Neuronal stem cell (in vitro differentiated cells): ENCODE data around the gene PLCXD3.

Experiments used
- DNase-seq: peaks from one replicate; pipeline ENCODE4 v3.0.0-alpha.2; 2013; ENCODE audit warnings: low spot score
- H2AFZ ChIP-seq: one replicate; pipeline ENCODE4 v1.6.1; 2013; ENCODE audit warnings: mild to moderate bottlenecking, low read length, inconsistent platforms
- H2AK5ac ChIP-seq: 2 replicates; pipeline ENCODE4 v1.6.1; 2013; ENCODE audit warnings: low read depth, mild to moderate bottlenecking, inconsistent platforms, low read length, moderate library complexity, mixed read lengths
- H2BK120ac ChIP-seq: 2 replicates; pipeline ENCODE4 v1.6.1; 2013; ENCODE audit warnings: low read depth, mild to moderate bottlenecking, inconsistent platforms, low read length, moderate library complexity, mixed read lengths
- H2BK12ac ChIP-seq: one replicate; pipeline ENCODE4 v1.6.1; 2013; ENCODE audit warnings: low read length, inconsistent platforms
- H2BK15ac ChIP-seq: 2 replicates; pipeline ENCODE4 v1.6.1; 2013; ENCODE audit warnings: mild to moderate bottlenecking, low read length, inconsistent platforms, mixed read lengths
- H2BK5ac ChIP-seq: one replicate; pipeline ENCODE4 v1.6.1; 2013; ENCODE audit warnings: inconsistent platforms, mild to moderate bottlenecking, low read length, moderate library complexity
- H3K14ac ChIP-seq: one replicate; pipeline ENCODE4 v1.6.1; 2013; ENCODE audit warnings: low read length, inconsistent platforms
- H3K18ac ChIP-seq: 2 replicates; pipeline ENCODE4 v1.6.1; 2013; ENCODE audit warnings: low read length, inconsistent platforms
- H3K23ac ChIP-seq: 2 replicates; pipeline ENCODE4 v1.6.1; 2013; ENCODE audit warnings: low read depth, mild to moderate bottlenecking, mixed read lengths, low read length, inconsistent platforms; ENCODE audit not compliant: poor library complexity
- H3K27ac ChIP-seq: replicated peaks from 3 replicates; pipeline ENCODE4 v1.5.1; 2013; ENCODE audit warnings: low read length, inconsistent platforms
- H3K27me3 ChIP-seq, 3 experiments: 2 replicates each; pipeline ENCODE4 v1.6.1; 2013; ENCODE audit warnings: low read length in 3 of 3, mild to moderate bottlenecking in 2 of 3, inconsistent platforms in 1 of 3, low read depth in 1 of 3, mixed read lengths in 1 of 3, moderate library complexity in 1 of 3; ENCODE audit not compliant: control insufficient read depth in 3 of 3, insufficient read depth in 3 of 3
- H3K36me3 ChIP-seq, 2 donors: replicated peaks in 1 of 2; 2 replicates each; pipeline ENCODE4 v1.6.1; 2013; ENCODE audit warnings: low read length in 2 of 2; ENCODE audit not compliant: control insufficient read depth in 2 of 2, insufficient read depth in 2 of 2
- H3K4ac ChIP-seq: 2 replicates; pipeline ENCODE4 v1.6.1; 2013; ENCODE audit warnings: inconsistent platforms, mild to moderate bottlenecking, low read length, moderate library complexity
- H3K4me1 ChIP-seq, 2 donors: 1 replicate in 1 of 2; 2 replicates in 1 of 2; pipeline ENCODE4 v1.6.1; 2013; ENCODE audit warnings: low read length in 2 of 2, low read depth in 1 of 2; ENCODE audit not compliant: control insufficient read depth in 2 of 2, insufficient read depth in 1 of 2
- H3K4me2 ChIP-seq: one replicate; pipeline ENCODE4 v1.6.1; 2013; ENCODE audit warnings: mild to moderate bottlenecking, low read length, inconsistent platforms; ENCODE audit not compliant: insufficient read depth, poor library complexity, severe bottlenecking
- H3K4me3 ChIP-seq, 2 donors: 2 replicates each; pipeline ENCODE4 v1.5.1; 2013; ENCODE audit warnings: low read length in 2 of 2, mild to moderate bottlenecking in 2 of 2, inconsistent platforms in 1 of 2, moderate library complexity in 1 of 2
- H3K79me1 ChIP-seq: one replicate; pipeline ENCODE4 v1.6.1; 2013; ENCODE audit warnings: low read depth, mild to moderate bottlenecking, inconsistent platforms, low read length, moderate library complexity
- H3K9ac ChIP-seq: one replicate; pipeline ENCODE4 v1.6.1; 2013; ENCODE audit warnings: mild to moderate bottlenecking, low read depth, low read length, inconsistent platforms; ENCODE audit not compliant: poor library complexity
- H3K9me3 ChIP-seq, 2 donors: replicated peaks in 1 of 2; 2 replicates each; pipeline versions ENCODE3 to v1.6.1; 2013; ENCODE audit warnings: low read length in 2 of 2, mild to moderate bottlenecking in 2 of 2, inconsistent platforms in 1 of 2, low read depth in 1 of 2, mixed read lengths in 1 of 2, moderate library complexity in 1 of 2; ENCODE audit not compliant: control insufficient read depth in 2 of 2, insufficient read depth in 1 of 2
- H4K8ac ChIP-seq: one replicate; pipeline ENCODE4 v1.6.1; 2013; ENCODE audit warnings: low read depth, mild to moderate bottlenecking, inconsistent platforms, low read length, moderate library complexity
- H4K91ac ChIP-seq: one replicate; pipeline ENCODE4 v1.6.1; 2013; ENCODE audit warnings: low read length, low read depth, mild to moderate bottlenecking, inconsistent platforms; ENCODE audit not compliant: poor library complexity
- WGBS, 2 donors: extraction: QIAGEN DNeasy Blood & Tissue Kit; methylation state at CpG; one replicate each; pipeline ENCODE4 v1.1.7; 2013; ENCODE audit warnings: missing lambda C conversion rate in 2 of 2, mixed read lengths in 1 of 2; ENCODE audit not compliant: insufficient read length in 2 of 2, insufficient replicate concordance in 1 of 2; ENCODE audit errors: extremely low coverage in 2 of 2; 5-methylcytosine and 5-hydroxymethylcytosine counted together

Gene PLCXD3

GRCh38 chr5:41435276-41435675, 75.1 kb downstream of the PLCXD3 start:
- Histone ChIP-seq H3K14ac (no peak overlapping the region), H2BK120ac (no peak overlapping the region), H2BK12ac (no peak overlapping the region), H2BK15ac (no peak overlapping the region), H3K9me3 (no peaks in the 10 kb centered on the region), H3K27ac (no peak overlapping the region), H3K4me2 (no peak overlapping the region), H2AK5ac (no peak overlapping the region), H3K4me1 (no peaks in the 10 kb centered on the region), H2AFZ (no peak overlapping the region), H3K23ac (no peak overlapping the region), H2BK5ac (no peak overlapping the region), H3K4me3 (no peak overlapping the region), H4K91ac (no peak overlapping the region), H4K8ac (no peak overlapping the region), H3K9ac (no peak overlapping the region), H3K36me3 (no peaks in the 10 kb centered on the region), H3K18ac (no peak overlapping the region), H3K27me3 (no peaks in the 10 kb centered on the region), H3K79me1 (no peaks in the 10 kb centered on the region), H3K4ac (no peak overlapping the region)
- DNase-seq = no peak
- no CpG with 5 or more reads among the region's 1 CpG for WGBS, 2 donors

GRCh38 chr5:41433552-41434181, 76.7 kb downstream of the PLCXD3 start:
- no peak overlapping the region for H2BK12ac ChIP-seq
- no peak overlapping the region for H3K9ac ChIP-seq
- no peaks in the 10 kb centered on the region for H3K4me1 ChIP-seq
- H4K8ac ChIP-seq = no peak overlapping the region
- H2BK15ac ChIP-seq = no peak overlapping the region
- H2BK120ac ChIP-seq = no peak overlapping the region
- no peak overlapping the region for H4K91ac ChIP-seq
- no peak overlapping the region for H3K23ac ChIP-seq
- no peaks in the 10 kb centered on the region for H3K36me3 ChIP-seq
- H2BK5ac ChIP-seq = no peak overlapping the region
- no peak overlapping the region for H3K4me3 ChIP-seq
- no CpG with 5 or more reads among the region's 4 CpGs for WGBS, 2 donors
- no peak overlapping the region for H2AK5ac ChIP-seq
- no peak overlapping the region for H3K4ac ChIP-seq
- no peak overlapping the region for H3K18ac ChIP-seq
- no peak for DNase-seq
- H3K9me3 ChIP-seq = no peaks in the 10 kb centered on the region
- H2AFZ ChIP-seq = no peak overlapping the region
- no peak overlapping the region for H3K27ac ChIP-seq
- no peaks in the 10 kb centered on the region for H3K79me1 ChIP-seq
- H3K27me3 ChIP-seq = no peaks in the 10 kb centered on the region
- H3K14ac ChIP-seq = no peak overlapping the region
- no peak overlapping the region for H3K4me2 ChIP-seq

- no peak overlapping the region for H2BK15ac ChIP-seq
These were observed 77.7 kb downstream of the PLCXD3 start for GRCh38 chr5:41432481-41433253.

GRCh38 chr5:41427505-41427904, 82.9 kb downstream of the PLCXD3 start:
- no peaks in the 10 kb centered on the region for H3K36me3 ChIP-seq
- H2BK120ac ChIP-seq = no peak overlapping the region
- H2BK5ac ChIP-seq = no peak overlapping the region
- H3K4me1 ChIP-seq = no peaks in the 10 kb centered on the region
- no peak overlapping the region for H3K9ac ChIP-seq
- H2AFZ ChIP-seq = no peak overlapping the region
- no peak for DNase-seq
- H2BK12ac ChIP-seq = no peak overlapping the region
- H4K91ac ChIP-seq = no peak overlapping the region
- no peak overlapping the region for H3K27ac ChIP-seq
- H3K4ac ChIP-seq = no peak overlapping the region
- H3K14ac ChIP-seq = no peak overlapping the region
- H3K18ac ChIP-seq = no peak overlapping the region
- H3K9me3 ChIP-seq = no peaks in the 10 kb centered on the region
- no peak overlapping the region for H2AK5ac ChIP-seq
- H2BK15ac ChIP-seq = no peak overlapping the region
- H3K27me3 ChIP-seq = no peaks in the 10 kb centered on the region
- WGBS, 2 donors = no CpG with 5 or more reads among the region's 1 CpG
- no peak overlapping the region for H3K4me3 ChIP-seq
- H3K4me2 ChIP-seq = no peak overlapping the region
- no peak overlapping the region for H3K23ac ChIP-seq
- no peak overlapping the region for H4K8ac ChIP-seq
- H3K79me1 ChIP-seq = no peaks in the 10 kb centered on the region

More at GRCh38 chr5:41432481-41433253, 77.7 kb downstream of the PLCXD3 start:
- Histone ChIP-seq H2BK120ac (no peak overlapping the region), H2BK5ac (no peak overlapping the region), H3K27ac (no peak overlapping the region), H3K18ac (no peak overlapping the region), H3K4ac (no peak overlapping the region), H3K27me3 (no peaks in the 10 kb centered on the region), H3K9ac (no peak overlapping the region), H3K14ac (no peak overlapping the region), H2BK12ac (no peak overlapping the region), H3K4me2 (no peak overlapping the region), H2AK5ac (no peak overlapping the region), H4K8ac (no peak overlapping the region), H4K91ac (no peak overlapping the region), H3K4me1 (no peaks in the 10 kb centered on the region), H2AFZ (no peak overlapping the region), H3K4me3 (no peak overlapping the region), H3K23ac (no peak overlapping the region), H3K79me1 (no peaks in the 10 kb centered on the region), H3K36me3 (no peaks in the 10 kb centered on the region), H3K9me3 (no peaks in the 10 kb centered on the region)
- no CpG with 5 or more reads among the region's 5 CpGs for WGBS, 2 donors
- no peak for DNase-seq
